Measurements from ENCODE around the gene MYO15B. TPM values are rescaled to one million over a fixed set of nuclear protein-coding genes. Genes with fewer than 3 reads are reported as not detected.
A peak's percentile ranks its signal among the peaks of the same experiment; 100 is the strongest.

MYO15B gene
- total and polyA plus RNA-seq, 2 of the 13 experiments (the other 11 are each of a cell fraction or from before 2014, with no cell fraction given), result 2.8 to 8.1 TPM

DNA sequence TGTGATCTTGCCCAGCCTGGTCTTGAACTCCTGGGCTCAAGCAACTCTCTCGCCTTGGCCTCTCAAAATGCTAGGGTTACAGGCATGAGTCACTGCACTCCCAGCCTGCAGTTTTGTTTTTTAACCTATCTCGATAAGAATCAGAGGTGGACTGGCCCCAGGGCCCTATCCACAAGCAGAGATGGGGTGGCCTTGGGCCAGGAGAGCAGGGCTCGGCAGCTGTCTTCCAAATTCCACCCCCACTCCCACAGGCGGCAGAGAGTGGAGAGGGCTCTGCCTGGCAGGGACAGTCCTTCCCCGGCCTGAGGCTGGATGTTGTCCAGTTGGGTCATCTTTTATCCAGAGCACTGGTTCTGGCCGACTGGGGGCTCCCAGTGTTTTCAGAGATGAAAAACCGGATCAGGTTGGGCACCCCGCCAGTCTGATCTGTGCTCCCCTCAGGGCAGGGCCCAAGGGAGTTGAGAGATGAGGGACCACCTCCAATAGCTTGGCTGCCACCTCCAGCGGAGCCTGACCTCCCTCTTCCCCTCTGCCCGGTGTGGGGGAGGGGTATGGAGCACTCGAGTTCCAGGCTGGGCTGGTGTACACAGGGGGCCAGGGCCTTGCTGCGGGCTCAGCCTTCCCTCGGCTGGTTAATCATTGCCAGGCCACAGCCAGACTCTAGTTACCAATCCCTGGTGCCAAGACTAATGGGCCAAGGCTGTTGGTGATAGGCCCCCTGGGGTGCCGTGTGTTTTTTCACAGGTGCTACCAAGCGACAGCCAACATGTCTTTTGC is 30.3 kb upstream of the MYO15B start (continued):
- TF ChIP-seq ELF1 (CRISPR knock-in tag; IDR thresholded peaks at IDR 0.05) (peak; percentile 14; the same call in 1 of the 2 replicates), NPAS2 (CRISPR knock-in tag; IDR thresholded peaks at IDR 0.05; ENCODE audit: borderline replicate concordance) (no peak), ZNF143 (CRISPR knock-in tag; IDR thresholded peaks at IDR 0.05) (no peak), RXRA (CRISPR knock-in tag; IDR thresholded peaks at IDR 0.05) (peak; percentile 95), SRSF1 (optimal IDR thresholded peaks at IDR 0.05; ENCODE audit: low read depth, low read length) (peak; percentile 46), ZNF572 (CRISPR knock-in tag; IDR thresholded peaks at IDR 0.05) (peak; percentile 97; the same call in 1 of the 2 replicates), CC2D1A (CRISPR knock-in tag; IDR thresholded peaks at IDR 0.05) (no peak), ZNF773 (CRISPR knock-in tag; IDR thresholded peaks at IDR 0.05; ENCODE audit: borderline replicate concordance) (0 out of 2 replicates have a peak, but pooled peaks have one; percentile 58), SOX6 (IDR thresholded peaks at IDR 0.05) (no peak), SOX6 (CRISPR knock-in tag; IDR thresholded peaks at IDR 0.05) (peak; percentile 89), ZNF850 (CRISPR knock-in tag; conservative IDR thresholded peaks at IDR 0.05) (peak; percentile 31; the same call in 1 of the 2 replicates)
- TF ChIP-seq, protein P1, sequence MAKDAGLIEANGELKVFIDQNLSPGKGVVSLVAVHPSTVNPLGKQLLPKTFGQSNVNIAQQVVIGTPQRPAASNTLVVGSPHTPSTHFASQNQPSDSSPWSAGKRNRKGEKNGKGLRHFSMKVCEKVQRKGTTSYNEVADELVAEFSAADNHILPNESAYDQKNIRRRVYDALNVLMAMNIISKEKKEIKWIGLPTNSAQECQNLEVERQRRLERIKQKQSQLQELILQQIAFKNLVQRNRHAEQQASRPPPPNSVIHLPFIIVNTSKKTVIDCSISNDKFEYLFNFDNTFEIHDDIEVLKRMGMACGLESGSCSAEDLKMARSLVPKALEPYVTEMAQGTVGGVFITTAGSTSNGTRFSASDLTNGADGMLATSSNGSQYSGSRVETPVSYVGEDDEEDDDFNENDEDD (CRISPR knock-in tag; IDR thresholded peaks at IDR 0.05; ENCODE audit: borderline replicate concordance), result no peak
- TF ChIP-seq, protein P2, sequence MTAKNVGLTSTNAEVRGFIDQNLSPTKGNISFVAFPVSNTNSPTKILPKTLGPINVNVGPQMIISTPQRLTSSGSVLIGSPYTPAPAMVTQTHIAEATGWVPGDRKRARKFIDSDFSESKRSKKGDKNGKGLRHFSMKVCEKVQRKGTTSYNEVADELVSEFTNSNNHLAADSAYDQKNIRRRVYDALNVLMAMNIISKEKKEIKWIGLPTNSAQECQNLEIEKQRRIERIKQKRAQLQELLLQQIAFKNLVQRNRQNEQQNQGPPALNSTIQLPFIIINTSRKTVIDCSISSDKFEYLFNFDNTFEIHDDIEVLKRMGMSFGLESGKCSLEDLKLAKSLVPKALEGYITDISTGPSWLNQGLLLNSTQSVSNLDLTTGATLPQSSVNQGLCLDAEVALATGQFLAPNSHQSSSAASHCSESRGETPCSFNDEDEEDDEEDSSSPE (CRISPR knock-in tag; IDR thresholded peaks at IDR 0.05), result peak; percentile 54; the same call in 1 of the 2 replicates
- TF ChIP-seq, protein P3, sequence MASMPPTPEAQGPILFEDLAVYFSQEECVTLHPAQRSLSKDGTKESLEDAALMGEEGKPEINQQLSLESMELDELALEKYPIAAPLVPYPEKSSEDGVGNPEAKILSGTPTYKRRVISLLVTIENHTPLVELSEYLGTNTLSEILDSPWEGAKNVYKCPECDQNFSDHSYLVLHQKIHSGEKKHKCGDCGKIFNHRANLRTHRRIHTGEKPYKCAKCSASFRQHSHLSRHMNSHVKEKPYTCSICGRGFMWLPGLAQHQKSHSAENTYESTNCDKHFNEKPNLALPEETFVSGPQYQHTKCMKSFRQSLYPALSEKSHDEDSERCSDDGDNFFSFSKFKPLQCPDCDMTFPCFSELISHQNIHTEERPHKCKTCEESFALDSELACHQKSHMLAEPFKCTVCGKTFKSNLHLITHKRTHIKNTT (CRISPR knock-in tag; IDR thresholded peaks at IDR 0.05), result no peak
- TF ChIP-seq, protein P4, sequence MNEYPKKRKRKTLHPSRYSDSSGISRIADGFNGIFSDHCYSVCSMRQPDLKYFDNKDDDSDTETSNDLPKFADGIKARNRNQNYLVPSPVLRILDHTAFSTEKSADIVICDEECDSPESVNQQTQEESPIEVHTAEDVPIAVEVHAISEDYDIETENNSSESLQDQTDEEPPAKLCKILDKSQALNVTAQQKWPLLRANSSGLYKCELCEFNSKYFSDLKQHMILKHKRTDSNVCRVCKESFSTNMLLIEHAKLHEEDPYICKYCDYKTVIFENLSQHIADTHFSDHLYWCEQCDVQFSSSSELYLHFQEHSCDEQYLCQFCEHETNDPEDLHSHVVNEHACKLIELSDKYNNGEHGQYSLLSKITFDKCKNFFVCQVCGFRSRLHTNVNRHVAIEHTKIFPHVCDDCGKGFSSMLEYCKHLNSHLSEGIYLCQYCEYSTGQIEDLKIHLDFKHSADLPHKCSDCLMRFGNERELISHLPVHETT (CRISPR knock-in tag; conservative IDR thresholded peaks at IDR 0.05), result peak; percentile 88
- TF ChIP-seq, protein P5, sequence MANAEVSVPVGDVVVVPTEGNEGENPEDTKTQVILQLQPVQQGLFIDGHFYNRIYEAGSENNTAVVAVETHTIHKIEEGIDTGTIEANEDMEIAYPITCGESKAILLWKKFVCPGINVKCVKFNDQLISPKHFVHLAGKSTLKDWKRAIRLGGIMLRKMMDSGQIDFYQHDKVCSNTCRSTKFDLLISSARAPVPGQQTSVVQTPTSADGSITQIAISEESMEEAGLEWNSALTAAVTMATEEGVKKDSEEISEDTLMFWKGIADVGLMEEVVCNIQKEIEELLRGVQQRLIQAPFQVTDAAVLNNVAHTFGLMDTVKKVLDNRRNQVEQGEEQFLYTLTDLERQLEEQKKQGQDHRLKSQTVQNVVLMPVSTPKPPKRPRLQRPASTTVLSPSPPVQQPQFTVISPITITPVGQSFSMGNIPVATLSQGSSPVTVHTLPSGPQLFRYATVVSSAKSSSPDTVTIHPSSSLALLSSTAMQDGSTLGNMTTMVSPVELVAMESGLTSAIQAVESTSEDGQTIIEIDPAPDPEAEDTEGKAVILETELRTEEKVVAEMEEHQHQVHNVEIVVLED (CRISPR knock-in tag; IDR thresholded peaks at IDR 0.05; ENCODE audit: borderline replicate concordance), result peak; percentile 66; the same call in 1 of the 2 replicates
- TF ChIP-seq, protein P6, sequence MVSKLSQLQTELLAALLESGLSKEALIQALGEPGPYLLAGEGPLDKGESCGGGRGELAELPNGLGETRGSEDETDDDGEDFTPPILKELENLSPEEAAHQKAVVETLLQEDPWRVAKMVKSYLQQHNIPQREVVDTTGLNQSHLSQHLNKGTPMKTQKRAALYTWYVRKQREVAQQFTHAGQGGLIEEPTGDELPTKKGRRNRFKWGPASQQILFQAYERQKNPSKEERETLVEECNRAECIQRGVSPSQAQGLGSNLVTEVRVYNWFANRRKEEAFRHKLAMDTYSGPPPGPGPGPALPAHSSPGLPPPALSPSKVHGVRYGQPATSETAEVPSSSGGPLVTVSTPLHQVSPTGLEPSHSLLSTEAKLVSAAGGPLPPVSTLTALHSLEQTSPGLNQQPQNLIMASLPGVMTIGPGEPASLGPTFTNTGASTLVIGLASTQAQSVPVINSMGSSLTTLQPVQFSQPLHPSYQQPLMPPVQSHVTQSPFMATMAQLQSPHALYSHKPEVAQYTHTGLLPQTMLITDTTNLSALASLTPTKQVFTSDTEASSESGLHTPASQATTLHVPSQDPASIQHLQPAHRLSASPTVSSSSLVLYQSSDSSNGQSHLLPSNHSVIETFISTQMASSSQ (IDR thresholded peaks at IDR 0.05; ENCODE audit: low read depth), result peak; percentile 99
- TF ChIP-seq, protein P6 (CRISPR knock-in tag; IDR thresholded peaks at IDR 0.05; ENCODE audit: borderline replicate concordance), result peak; percentile 100

Data from HepG2 (cell line).